ENCODE results near the gene TUSC2. TPM values are rescaled to one million over a fixed set of nuclear protein-coding genes. Genes with fewer than 3 reads are reported as not detected.

TUSC2 gene
- polyA plus RNA-seq, 1 donor from 2014 or later = 88.8 TPM

DNA sequence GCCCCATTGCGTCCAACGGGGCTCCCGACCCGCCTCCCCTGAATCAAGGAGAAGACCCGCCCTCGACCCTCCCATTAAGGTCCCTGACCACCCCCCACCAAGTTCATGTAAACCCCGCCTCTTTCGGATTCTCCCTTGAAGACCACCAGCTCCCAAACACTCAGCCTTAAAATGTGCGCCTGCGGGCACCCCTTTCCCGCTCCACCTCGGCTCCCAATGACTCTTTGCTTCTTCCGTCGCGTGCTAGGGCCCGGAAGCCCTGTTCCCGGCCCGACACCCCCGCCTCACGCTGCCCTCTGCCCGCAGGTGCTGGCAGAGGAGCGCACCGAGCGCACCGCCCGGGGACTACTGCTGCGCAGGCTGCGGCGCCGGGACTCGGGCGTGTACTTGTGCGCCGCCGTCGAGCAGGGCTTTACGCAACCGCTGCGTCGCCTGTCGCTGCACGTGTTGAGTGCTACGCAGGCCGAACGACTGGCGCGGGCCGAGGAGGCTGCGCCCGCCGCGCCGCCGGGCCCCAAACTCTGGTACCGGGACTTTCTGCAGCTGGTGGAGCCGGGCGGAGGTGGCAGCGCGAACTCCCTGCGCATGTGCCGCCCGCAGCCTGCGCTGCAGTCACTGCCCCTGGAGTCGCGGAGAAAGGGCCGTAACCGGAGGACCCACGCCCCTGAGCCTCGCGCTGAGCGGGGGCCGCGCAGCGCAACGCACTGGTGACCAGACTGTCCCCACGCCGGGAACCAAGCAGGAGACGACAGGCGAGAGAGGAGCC is 51.8 kb downstream of the TUSC2 start:
- Histone ChIP-seq H3K27me3 (ENCODE audit: insufficient read depth, low read depth, low read length) (peaks cover 23% of the 10 kb centered on the region), H3F3A (ENCODE audit: insufficient read depth, low read length, poor library complexity, severe bottlenecking) (no peaks in the 10 kb centered on the region), H3K9me2 (ENCODE audit: insufficient read depth, low read length) (no peaks in the 10 kb centered on the region), H2AFZ (ENCODE audit: low read depth, low read length) (no peak overlapping the region), H4K20me1 (ENCODE audit: insufficient read depth) (no peaks in the 10 kb centered on the region), H3K9me3 (ENCODE audit: low read length) (no peaks in the 10 kb centered on the region), H3K79me2 (replicated peaks; ENCODE audit: insufficient read depth, low read length) (no peaks in the 10 kb centered on the region), H3K4me2 (ENCODE audit: low read length) (no peak overlapping the region), H3K4me3 (ENCODE audit: low read length) (no peak overlapping the region), H3K36me3 (ENCODE audit: insufficient read depth, low read length) (no peaks in the 10 kb centered on the region), H3K27ac (ENCODE audit: low read length) (no peak overlapping the region), H3K9ac (ENCODE audit: low read length) (no peak overlapping the region)
- no peak for TF ChIP-seq EZH2 (IDR thresholded peaks at IDR 0.05; ENCODE audit: borderline replicate concordance, insufficient read depth, low read length, poor library complexity, severe bottlenecking)
- no peak for TF ChIP-seq RAD21 (conservative IDR thresholded peaks at IDR 0.05)
- TF ChIP-seq, protein P1, sequence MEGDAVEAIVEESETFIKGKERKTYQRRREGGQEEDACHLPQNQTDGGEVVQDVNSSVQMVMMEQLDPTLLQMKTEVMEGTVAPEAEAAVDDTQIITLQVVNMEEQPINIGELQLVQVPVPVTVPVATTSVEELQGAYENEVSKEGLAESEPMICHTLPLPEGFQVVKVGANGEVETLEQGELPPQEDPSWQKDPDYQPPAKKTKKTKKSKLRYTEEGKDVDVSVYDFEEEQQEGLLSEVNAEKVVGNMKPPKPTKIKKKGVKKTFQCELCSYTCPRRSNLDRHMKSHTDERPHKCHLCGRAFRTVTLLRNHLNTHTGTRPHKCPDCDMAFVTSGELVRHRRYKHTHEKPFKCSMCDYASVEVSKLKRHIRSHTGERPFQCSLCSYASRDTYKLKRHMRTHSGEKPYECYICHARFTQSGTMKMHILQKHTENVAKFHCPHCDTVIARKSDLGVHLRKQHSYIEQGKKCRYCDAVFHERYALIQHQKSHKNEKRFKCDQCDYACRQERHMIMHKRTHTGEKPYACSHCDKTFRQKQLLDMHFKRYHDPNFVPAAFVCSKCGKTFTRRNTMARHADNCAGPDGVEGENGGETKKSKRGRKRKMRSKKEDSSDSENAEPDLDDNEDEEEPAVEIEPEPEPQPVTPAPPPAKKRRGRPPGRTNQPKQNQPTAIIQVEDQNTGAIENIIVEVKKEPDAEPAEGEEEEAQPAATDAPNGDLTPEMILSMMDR (IDR thresholded peaks at IDR 0.05; ENCODE audit: poor library complexity, severe bottlenecking) = no peak
- no peak for TF ChIP-seq EP300 (conservative IDR thresholded peaks at IDR 0.05; ENCODE audit: poor library complexity, severe bottlenecking)
- TF ChIP-seq, protein P2, sequence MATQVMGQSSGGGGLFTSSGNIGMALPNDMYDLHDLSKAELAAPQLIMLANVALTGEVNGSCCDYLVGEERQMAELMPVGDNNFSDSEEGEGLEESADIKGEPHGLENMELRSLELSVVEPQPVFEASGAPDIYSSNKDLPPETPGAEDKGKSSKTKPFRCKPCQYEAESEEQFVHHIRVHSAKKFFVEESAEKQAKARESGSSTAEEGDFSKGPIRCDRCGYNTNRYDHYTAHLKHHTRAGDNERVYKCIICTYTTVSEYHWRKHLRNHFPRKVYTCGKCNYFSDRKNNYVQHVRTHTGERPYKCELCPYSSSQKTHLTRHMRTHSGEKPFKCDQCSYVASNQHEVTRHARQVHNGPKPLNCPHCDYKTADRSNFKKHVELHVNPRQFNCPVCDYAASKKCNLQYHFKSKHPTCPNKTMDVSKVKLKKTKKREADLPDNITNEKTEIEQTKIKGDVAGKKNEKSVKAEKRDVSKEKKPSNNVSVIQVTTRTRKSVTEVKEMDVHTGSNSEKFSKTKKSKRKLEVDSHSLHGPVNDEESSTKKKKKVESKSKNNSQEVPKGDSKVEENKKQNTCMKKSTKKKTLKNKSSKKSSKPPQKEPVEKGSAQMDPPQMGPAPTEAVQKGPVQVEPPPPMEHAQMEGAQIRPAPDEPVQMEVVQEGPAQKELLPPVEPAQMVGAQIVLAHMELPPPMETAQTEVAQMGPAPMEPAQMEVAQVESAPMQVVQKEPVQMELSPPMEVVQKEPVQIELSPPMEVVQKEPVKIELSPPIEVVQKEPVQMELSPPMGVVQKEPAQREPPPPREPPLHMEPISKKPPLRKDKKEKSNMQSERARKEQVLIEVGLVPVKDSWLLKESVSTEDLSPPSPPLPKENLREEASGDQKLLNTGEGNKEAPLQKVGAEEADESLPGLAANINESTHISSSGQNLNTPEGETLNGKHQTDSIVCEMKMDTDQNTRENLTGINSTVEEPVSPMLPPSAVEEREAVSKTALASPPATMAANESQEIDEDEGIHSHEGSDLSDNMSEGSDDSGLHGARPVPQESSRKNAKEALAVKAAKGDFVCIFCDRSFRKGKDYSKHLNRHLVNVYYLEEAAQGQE (IDR thresholded peaks at IDR 0.05; ENCODE audit: borderline replicate concordance) = no peak
- no peak for TF ChIP-seq POLR2AphosphoS5 (IDR thresholded peaks at IDR 0.05)
- no peak for TF ChIP-seq TAF1 (IDR thresholded peaks at IDR 0.05; ENCODE audit: low read depth)
- no peak for TF ChIP-seq MXI1 (conservative IDR thresholded peaks at IDR 0.05; ENCODE audit: poor library complexity, severe bottlenecking)
- TF ChIP-seq SMC3 (conservative IDR thresholded peaks at IDR 0.05; ENCODE audit: poor library complexity) = no peak

DNA sequence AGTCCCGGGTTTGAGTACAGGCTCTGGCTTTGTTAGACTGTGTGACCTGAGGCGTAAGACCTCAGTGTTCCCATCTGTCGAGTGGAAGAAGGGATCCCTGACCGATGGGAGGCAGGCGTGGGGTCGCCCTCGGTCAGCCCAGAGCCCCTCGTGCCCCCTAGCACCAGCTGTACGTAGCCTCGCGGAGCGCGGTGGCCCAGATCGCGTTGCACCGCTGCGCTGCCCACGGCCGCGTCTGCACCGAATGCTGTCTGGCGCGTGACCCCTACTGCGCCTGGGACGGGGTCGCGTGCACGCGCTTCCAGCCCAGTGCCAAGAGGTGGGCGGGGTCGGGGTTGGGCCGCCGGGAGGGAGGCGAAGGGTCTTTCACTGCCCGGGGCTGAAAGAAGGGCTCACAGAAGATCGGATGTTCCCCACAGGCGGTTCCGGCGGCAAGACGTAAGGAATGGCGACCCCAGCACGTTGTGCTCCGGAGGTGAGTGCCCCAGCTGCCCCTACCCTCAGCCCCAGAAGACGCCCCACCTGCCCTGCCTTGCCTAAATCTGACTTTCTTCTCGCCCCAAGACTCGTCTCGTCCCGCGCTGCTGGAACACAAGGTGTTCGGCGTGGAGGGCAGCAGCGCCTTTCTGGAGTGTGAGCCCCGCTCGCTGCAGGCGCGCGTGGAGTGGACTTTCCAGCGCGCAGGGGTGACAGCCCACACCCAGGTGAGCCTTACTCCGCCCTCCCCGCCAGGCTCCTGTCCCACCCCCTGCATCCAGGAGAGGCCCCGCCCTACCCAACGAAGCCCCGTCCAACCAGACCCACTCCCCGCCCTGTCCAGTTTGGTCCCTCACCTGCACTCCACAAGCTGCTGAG is 52.7 kb downstream of the TUSC2 start:
- H3K27ac ChIP-seq (ENCODE audit: low read length) = no peak overlapping the region
- no peaks in the 10 kb centered on the region for H3K9me3 ChIP-seq (ENCODE audit: low read length)
- no peak overlapping the region for H3K4me3 ChIP-seq (ENCODE audit: low read length)
- TF ChIP-seq TAF1 (IDR thresholded peaks at IDR 0.05; ENCODE audit: low read depth) (no peak), EP300 (conservative IDR thresholded peaks at IDR 0.05; ENCODE audit: poor library complexity, severe bottlenecking) (no peak), SMC3 (conservative IDR thresholded peaks at IDR 0.05; ENCODE audit: poor library complexity) (no peak), EZH2 (IDR thresholded peaks at IDR 0.05; ENCODE audit: borderline replicate concordance, insufficient read depth, low read length, poor library complexity, severe bottlenecking) (no peak), MXI1 (conservative IDR thresholded peaks at IDR 0.05; ENCODE audit: poor library complexity, severe bottlenecking) (no peak), RAD21 (conservative IDR thresholded peaks at IDR 0.05) (no peak), POLR2AphosphoS5 (IDR thresholded peaks at IDR 0.05) (no peak)
- TF ChIP-seq, protein P1 (IDR thresholded peaks at IDR 0.05; ENCODE audit: poor library complexity, severe bottlenecking) = no peak
- TF ChIP-seq, protein P2 (IDR thresholded peaks at IDR 0.05; ENCODE audit: borderline replicate concordance) = no peak
- H3K4me2 ChIP-seq (ENCODE audit: low read length) = no peak overlapping the region
- no peaks in the 10 kb centered on the region for H3K79me2 ChIP-seq (replicated peaks; ENCODE audit: insufficient read depth, low read length)
- H3K36me3 ChIP-seq (ENCODE audit: insufficient read depth, low read length) = no peaks in the 10 kb centered on the region
- H4K20me1 ChIP-seq (ENCODE audit: insufficient read depth) = no peaks in the 10 kb centered on the region
- H3K9me2 ChIP-seq (ENCODE audit: insufficient read depth, low read length) = no peaks in the 10 kb centered on the region
- H3F3A ChIP-seq (ENCODE audit: insufficient read depth, low read length, poor library complexity, severe bottlenecking) = no peaks in the 10 kb centered on the region
- no peak overlapping the region for H2AFZ ChIP-seq (ENCODE audit: low read depth, low read length)
- no peak overlapping the region for H3K9ac ChIP-seq (ENCODE audit: low read length)
- peaks cover 23% of the 10 kb centered on the region for H3K27me3 ChIP-seq (ENCODE audit: insufficient read depth, low read depth, low read length)

All from neural cell (in vitro differentiated cells).